HG03097 (cell line): Measurements from ENCODE around the gene WDR18.
"Not testable (repeated sequence)": the region's sequence is repeated elsewhere in the genome, so short reads cannot be mapped to it uniquely, and the experiment has no call there.

ENCODE experiments used
- ATAC-seq: cut with Tn5 transposase; IDR thresholded peaks from one replicate; pipeline ENCODE4 v1.9.1; 2021; ENCODE audit not compliant: unreplicated experiment, low FRiP score

WDR18 gene

GRCh38 chr19:1017115-1017905 is 33.2 kb downstream of the WDR18 start:
- no peak for ATAC-seq

GRCh38 chr19:1017906-1018305 is 33.8 kb downstream of the WDR18 start:
- no peak for ATAC-seq

GRCh38 chr19:1018393-1018792 is 34.2 kb downstream of the WDR18 start:
- no peak for ATAC-seq

- no peak for ATAC-seq
These were observed 34.9 kb downstream of the WDR18 start for GRCh38 chr19:1018932-1019615.

- ATAC-seq, result no peak
These were observed 35.4 kb downstream of the WDR18 start for GRCh38 chr19:1019616-1019961.

GRCh38 chr19:1019980-1020867 is 36.1 kb downstream of the WDR18 start:
- no peak for ATAC-seq

GRCh38 chr19:1020868-1021425 is 36.8 kb downstream of the WDR18 start, which contains the start of gene TMEM259:
Gene TMEM259 (minus strand): TSS chr19:1021123. CDS start chr19:1020996, 127 bp downstream.
- peak; percentile 84 for ATAC-seq

- not testable (repeated sequence) for ATAC-seq
These were observed 39.7 kb downstream of the WDR18 start for GRCh38 chr19:1023883-1024188.

- ATAC-seq, result not testable (repeated sequence)
These were observed 40.9 kb downstream of the WDR18 start for GRCh38 chr19:1025080-1025479.

GRCh38 chr19:1025960-1026782 is 42.0 kb downstream of the WDR18 start, which contains the start of gene CNN2:
Gene CNN2 (plus strand): TSS chr19:1026608. CDS start chr19:1026662, 54 bp downstream.
- ATAC-seq, result peak; percentile 34

- ATAC-seq, result peak; percentile 22
These were observed 42.9 kb downstream of the WDR18 start for GRCh38 chr19:1026783-1027649.

GRCh38 chr19:1027650-1028061 is 43.5 kb downstream of the WDR18 start:
- ATAC-seq, result no peak

GRCh38 chr19:1028062-1028926 is 44.1 kb downstream of the WDR18 start:
- no peak for ATAC-seq

- ATAC-seq, result no peak
These were observed 48.2 kb downstream of the WDR18 start for GRCh38 chr19:1032264-1032867.

- ATAC-seq, result no peak
These were observed 52.0 kb downstream of the WDR18 start for GRCh38 chr19:1035998-1036621.

GRCh38 chr19:1037621-1038064 is 53.5 kb downstream of the WDR18 start:
- no peak for ATAC-seq

- ATAC-seq, result no peak
These were observed 55.0 kb downstream of the WDR18 start for GRCh38 chr19:1038978-1039645.
